HG03159 (cell line): Measurements from ENCODE around the gene C13orf46.

ENCODE experiments used
- ATAC-seq: cut with Tn5 transposase; IDR thresholded peaks from one replicate; pipeline ENCODE4 v1.9.1; 2021; ENCODE audit warnings: mild to moderate bottlenecking, moderate library complexity; ENCODE audit not compliant: unreplicated experiment

The C13orf46 gene

GRCh38 chr13:113939944-113940297 lies 34.0 kb downstream of the C13orf46 start:
- no peak for ATAC-seq

DNA sequence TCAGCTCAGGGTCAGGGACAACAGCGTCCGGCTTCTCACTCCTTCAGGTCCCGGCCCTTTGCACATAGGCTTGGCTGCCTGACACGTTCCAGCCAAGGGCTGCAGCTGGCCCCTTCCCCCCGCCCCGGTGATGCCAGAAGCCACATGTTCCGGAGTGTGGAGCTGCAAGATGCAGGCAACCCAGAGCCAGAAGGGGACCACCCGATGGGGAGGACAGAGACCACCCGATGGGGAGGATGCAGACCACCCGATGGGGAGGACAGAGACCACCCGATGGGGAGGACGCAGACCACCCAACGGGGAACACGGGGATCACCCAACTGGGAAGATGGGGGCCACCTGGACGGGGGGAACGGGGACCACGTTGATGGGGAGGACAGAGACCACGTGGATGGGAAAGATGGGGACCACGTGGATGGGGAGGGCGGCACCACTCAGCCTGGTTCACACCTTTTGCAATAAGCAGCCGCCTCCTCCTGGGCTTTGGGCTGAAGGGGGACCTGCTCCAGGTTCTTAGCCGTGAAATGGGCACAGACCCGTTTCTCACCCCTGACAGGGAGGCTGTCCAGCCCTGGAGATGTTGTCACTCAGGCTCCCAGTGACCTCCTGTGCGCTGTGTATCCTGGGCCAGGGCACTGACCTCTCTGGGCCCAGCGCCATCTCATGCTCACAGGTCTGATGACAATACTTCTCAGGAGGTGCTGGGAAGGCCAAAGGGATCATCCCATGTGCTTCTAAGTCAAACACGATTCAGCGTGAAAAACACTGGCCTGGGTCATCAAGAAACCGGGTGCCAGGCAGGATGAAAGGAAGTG lies 34.5 kb downstream of the C13orf46 start:
- no peak for ATAC-seq

DNA sequence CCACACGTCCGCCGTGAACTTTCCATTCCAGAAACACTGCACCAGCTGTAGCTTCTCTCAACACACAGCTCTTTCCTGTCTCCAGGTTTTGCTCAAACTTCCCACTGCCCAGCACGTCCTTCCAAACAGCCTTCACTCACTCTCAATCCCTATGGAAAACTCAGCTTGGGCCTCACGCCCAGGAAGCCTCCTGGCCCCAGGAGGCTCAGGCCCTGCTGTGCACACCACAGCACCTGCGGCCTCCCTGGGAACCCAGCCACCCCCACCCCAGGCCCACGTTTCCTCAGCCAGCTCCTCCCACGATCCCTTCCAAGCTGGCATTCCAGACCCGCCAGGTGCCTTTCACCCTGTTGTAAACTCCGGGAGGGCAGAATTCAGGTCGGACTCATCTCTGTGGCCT lies 35.2 kb downstream of the C13orf46 start:
- ATAC-seq: no peak

- no peak for ATAC-seq
Observed at GRCh38 chr13:113938246-113938645, 35.6 kb downstream of the C13orf46 start.

GRCh38 chr13:113937527-113938180 lies 36.2 kb downstream of the C13orf46 start:
- ATAC-seq: no peak

GRCh38 chr13:113937073-113937472 lies 36.8 kb downstream of the C13orf46 start:
- no peak for ATAC-seq

DNA sequence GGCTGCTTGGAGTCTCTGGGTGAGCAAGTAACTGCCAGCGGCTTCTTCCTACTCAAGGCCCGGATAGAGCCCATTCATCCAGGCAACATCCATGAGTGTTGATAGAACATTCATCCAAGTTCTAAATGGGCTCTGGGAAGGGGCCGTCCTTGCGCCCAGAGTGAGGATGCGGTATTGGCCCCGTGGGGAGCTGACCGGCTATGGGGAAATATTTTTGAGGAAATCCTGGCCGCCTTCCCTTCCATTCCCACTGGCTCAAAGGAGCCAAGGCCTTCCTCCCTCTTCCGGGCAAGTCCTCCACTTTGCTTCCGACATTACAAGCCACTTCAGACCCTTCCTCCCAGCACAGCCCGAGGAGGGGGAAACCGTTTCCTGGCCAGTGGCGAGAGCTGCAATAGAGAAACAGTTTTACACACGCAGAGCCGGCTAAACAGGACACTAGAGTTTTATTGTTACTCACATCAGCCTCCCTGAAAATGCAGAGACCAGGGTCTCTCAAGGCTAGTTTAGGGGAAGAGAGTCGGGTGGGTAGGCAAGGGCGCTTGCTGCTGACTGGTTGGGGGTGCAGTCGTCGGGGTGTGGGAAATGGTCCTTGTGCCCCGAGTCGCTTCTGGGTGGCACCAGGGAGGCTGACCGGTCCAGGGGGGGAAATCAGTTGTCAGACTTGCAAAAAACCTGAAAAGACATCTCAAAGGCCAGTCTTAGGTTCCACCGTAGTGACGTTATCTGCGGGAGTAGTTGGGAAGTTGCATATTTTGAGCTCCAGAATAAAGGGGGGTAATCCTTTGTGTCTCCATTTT lies 37.5 kb downstream of the C13orf46 start:
- no peak for ATAC-seq

- no peak for ATAC-seq
Observed at GRCh38 chr13:113935001-113935844, 38.7 kb downstream of the C13orf46 start.

- no peak for ATAC-seq
Observed at GRCh38 chr13:113934576-113934975, 39.3 kb downstream of the C13orf46 start.

DNA sequence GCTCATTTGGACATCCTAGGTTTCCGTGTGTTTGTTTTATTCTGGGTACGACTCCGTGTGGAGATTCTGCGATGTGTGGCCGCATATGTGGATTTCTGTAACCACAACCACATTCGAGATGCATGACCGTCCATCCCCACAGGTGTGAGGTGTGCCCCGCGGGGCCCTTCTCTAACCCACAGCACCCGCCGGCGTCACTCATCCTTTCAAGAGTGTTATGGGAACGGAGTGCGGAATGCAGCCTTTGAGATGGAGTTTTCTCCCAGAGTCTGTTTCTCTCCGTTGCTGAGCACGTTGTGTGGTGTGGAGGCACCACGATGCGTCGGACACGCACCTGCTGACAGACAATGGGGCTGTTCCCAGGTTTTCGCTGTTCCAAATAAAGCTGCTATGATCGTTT lies 40.0 kb downstream of the C13orf46 start:
- ATAC-seq: no peak

GRCh38 chr13:113931841-113932459 lies 41.9 kb downstream of the C13orf46 start:
- ATAC-seq: no peak

DNA sequence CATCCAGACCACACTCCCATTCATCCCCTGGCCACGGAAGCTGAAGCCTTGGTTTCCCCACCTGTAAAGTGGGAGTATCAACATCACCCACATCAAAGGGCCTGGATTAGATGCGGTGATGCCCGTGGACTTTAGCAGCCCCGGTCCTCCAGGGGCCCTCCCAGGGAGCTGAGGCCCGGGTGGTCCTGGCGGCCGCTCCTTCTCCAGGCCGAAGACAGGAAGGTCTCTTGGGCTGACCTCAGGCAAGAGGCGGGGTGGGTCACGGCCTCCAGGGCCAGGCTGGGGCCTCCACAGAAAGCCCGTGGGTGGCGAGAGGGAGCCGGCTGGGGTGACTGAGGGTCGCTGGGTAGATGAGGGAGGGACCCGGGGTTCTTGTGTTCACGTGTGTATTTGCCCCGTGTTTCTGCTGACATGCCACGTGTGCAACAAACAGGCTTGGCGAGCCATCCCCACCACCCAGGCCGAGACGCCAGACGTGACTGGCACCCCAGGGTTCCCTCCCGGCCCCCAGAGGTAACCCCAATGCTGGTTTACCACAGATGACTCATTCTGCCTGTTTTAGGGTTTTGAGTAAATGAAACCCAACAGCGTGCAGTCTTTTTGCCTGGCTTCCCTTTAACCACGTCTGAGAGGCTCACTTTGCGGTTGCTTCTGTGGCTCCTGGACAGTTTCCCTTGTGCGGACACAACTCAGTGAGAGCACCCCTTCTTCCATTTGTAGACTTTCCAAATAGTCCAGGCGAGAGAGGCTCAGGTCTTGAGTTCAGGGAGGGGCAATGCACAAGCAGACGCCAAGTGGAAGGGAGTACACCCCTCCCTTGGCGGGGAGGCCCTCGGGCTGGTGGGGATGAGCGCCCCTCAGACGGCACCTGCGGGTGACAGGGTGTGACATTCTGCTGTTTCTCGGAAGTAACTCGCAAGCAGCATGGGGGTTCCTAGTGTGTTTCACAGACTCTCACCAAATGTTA lies 42.9 kb downstream of the C13orf46 start:
- ATAC-seq: no peak

- ATAC-seq: no peak
Observed at GRCh38 chr13:113929628-113930615, 44.0 kb downstream of the C13orf46 start.

DNA sequence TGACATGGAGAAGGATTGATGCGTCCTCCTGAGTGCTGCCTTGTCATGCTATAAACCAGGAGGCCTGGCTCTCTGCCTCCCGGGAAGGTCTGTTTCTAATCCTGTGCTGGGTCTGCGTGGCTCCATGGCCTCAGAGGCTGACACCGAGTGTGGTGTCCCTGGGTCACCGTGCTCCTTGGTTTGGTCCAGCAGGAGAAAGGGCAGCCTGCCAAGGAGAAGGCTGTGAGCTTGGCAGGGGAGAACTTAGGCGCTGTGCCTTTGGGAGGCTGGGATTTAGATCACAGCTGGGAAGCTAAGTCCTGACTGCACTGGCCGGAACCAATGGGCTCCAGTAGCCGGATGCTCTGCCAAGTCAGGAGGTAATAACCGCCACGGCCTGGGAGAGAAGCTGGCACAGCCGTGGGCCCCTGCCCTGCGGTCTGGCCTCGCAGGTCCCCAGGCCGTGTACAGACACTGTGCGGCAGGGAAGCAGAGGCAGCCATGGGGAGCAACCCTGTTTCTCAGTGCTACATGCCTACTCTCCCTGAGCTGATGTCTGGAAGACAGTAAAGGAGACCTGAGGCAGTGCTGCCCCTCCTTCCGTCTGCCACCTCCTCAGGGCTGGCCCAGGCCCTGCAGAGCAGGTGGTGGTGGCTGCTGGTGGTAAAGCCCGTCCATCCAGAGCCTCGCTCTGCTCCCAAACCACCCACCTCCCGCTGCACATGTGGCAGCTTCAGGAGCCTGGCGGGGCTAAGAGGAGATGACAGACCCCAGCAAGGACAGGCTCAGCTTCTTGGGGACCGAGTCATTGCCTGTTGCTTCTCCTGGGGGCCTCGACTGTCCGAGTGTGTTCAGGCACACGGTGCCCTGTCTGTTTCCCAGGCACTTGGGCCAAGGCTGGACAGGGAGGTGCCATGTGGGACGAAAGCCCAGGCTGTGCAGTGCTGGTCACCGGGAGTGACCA lies 44.9 kb downstream of the C13orf46 start:
- no peak for ATAC-seq

GRCh38 chr13:113927661-113928581 lies 46.0 kb downstream of the C13orf46 start:
- ATAC-seq: no peak
